Lower lobe of right lung (tissue), 2 donors: ENCODE results near the gene TIPIN. TPM values are rescaled to one million over a fixed set of nuclear protein-coding genes. Genes with fewer than 3 reads are reported as not detected.
"Not testable (repeated sequence)": the region's sequence is repeated elsewhere in the genome, so short reads cannot be mapped to it uniquely, and the experiment has no call there.

ENCODE experiments used
- ATAC-seq, 2 donors: fragments of 200-7000 bp; cut with Tn5 transposase; one replicate each; pipeline ENCODE4 v1.9.1; 2020 to 2022; ENCODE audit warnings: mild to moderate bottlenecking in 2 of 2, moderate library complexity in 2 of 2
- DNase-seq: peaks from one replicate; pipeline ENCODE4 v3.0.0-alpha.2; 2020
- H3K27ac ChIP-seq: fragments of 200-600 bp; one replicate; pipeline ENCODE4 v1.8.0; 2022
- H3K27me3 ChIP-seq: fragments of 200-600 bp; one replicate; pipeline ENCODE4 v1.8.0; 2022; ENCODE audit warnings: low read depth
- H3K36me3 ChIP-seq: fragments of 200-600 bp; one replicate; pipeline ENCODE4 v1.8.0; 2022; ENCODE audit warnings: mild to moderate bottlenecking
- H3K4me1 ChIP-seq: fragments of 200-600 bp; one replicate; pipeline ENCODE4 v1.8.0; 2022
- H3K4me3 ChIP-seq: fragments of 200-600 bp; one replicate; pipeline ENCODE4 v1.8.0; 2022; ENCODE audit warnings: mild to moderate bottlenecking
- H3K9me3 ChIP-seq: fragments of 200-600 bp; one replicate; pipeline ENCODE4 v1.8.0; 2022
- CTCF ChIP-seq: fragments of 200-600 bp; IDR thresholded peaks from one replicate; pipeline ENCODE4 v1.8.0; 2022; ENCODE audit warnings: antibody characterized with exemption, mild to moderate bottlenecking
- intact Hi-C: fragments of 100-400 bp; cut with DNase I; formaldehyde crosslinking; loops from one replicate; pipeline ENCODE4 v1.11.0; 2022
- total RNA-seq: library from RNA; stranded (reverse); fragmentation: NEBNext Ultra II Directional; extraction: Animal tissue kit (Norgen Biotek cat#: 25700); gene quantifications from one replicate; pipeline ENCODE4 v1.2.1, GENCODE V29; 2021
- donor health status: DM: no; HTN: yes; CAD: no; lungs with severe emphysema.

The TIPIN gene
- total RNA-seq, 1 donor from 2014 or later = 6.9 TPM

GRCh38 chr15:66388576-66388975 lies 32.1 kb upstream of the TIPIN start:
- ATAC-seq (no peak), DNase-seq (no peak)
- Histone ChIP-seq H3K36me3 (no peaks in the 10 kb centered on the region), H3K4me1 (peaks cover 48% of the 10 kb centered on the region), H3K9me3 (no peaks in the 10 kb centered on the region), H3K27ac (no peak overlapping the region), H3K4me3 (peak overlapping the region; percentile 82), H3K27me3 (no peaks in the 10 kb centered on the region)
- no peak for TF ChIP-seq CTCF
- intact Hi-C loops = no loop called here

DNA sequence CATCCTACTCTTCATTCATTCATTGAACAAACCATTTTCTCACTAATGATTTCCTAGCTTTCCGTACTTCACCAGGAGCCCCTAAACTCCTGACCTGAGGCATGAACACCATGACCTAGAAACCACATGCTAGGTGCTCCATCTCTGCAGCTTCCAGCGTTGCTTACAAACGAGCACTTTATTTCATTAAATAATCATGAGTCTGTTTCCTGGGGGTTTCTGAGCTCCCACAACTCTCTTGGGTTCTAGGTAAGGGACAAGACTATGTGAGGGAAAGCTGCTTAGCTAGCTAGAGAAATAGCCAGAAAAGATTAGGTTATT lies 31.5 kb upstream of the TIPIN start:
- Histone ChIP-seq H3K27me3 (no peaks in the 10 kb centered on the region), H3K4me1 (peaks cover 47% of the 10 kb centered on the region), H3K4me3 (peak overlapping the region; percentile 82), H3K36me3 (no peaks in the 10 kb centered on the region), H3K27ac (peak overlapping the region; percentile 90), H3K9me3 (no peaks in the 10 kb centered on the region)
- TF ChIP-seq CTCF = no peak
- DNase-seq (no peak), ATAC-seq (no peak)
- intact Hi-C loops = no loop called here

DNA sequence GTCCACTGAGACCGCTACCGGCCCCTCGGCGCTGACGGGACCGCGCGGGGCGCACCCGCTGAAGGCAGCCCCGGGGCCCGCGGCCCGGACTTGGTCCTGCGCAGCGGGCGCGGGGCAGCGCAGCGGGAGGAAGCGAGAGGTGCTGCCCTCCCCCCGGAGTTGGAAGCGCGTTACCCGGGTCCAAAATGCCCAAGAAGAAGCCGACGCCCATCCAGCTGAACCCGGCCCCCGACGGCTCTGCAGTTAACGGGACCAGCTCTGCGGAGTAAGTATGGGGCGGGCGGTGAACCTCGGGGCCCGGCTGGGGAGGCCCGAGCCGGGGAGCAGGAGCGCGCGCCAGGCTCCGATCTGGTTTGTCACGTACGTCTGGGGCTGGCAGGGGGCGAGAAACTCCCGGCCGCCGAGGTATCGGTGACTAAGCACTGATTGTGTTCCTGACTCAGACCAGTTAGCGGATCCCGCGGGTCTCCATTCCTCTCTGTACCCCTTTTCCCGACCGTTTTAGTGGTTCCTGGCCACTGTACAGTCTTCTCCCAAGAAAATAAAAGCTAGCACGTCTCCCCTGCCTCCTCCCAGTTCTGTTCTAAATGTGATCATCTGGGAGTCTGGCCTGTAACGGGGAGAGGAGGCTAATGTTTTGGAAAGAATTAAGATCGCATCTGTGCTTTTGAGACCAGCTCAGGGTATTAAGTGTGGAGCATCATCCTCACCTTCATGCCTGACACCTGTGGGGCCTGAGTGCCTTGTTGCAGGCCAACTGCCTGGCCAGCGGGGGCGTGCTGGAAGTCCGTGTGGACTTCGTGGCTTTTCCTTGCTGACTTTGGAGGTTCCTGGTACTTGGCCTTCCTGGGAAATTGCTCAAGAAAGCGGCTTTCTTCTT lies 30.9 kb upstream of the TIPIN start:
- Histone ChIP-seq H3K27me3 (no peaks in the 10 kb centered on the region), H3K4me1 (peaks cover 41% of the 10 kb centered on the region), H3K36me3 (no peaks in the 10 kb centered on the region), H3K4me3 (peak overlapping the region; percentile 82), H3K9me3 (no peaks in the 10 kb centered on the region), H3K27ac (peak overlapping the region; percentile 90)
- DNase-seq = peak; percentile 78
- peak; percentile 63 to 75 for ATAC-seq
- intact Hi-C loops = no loop called here
- peak; percentile 39 for TF ChIP-seq CTCF

DNA sequence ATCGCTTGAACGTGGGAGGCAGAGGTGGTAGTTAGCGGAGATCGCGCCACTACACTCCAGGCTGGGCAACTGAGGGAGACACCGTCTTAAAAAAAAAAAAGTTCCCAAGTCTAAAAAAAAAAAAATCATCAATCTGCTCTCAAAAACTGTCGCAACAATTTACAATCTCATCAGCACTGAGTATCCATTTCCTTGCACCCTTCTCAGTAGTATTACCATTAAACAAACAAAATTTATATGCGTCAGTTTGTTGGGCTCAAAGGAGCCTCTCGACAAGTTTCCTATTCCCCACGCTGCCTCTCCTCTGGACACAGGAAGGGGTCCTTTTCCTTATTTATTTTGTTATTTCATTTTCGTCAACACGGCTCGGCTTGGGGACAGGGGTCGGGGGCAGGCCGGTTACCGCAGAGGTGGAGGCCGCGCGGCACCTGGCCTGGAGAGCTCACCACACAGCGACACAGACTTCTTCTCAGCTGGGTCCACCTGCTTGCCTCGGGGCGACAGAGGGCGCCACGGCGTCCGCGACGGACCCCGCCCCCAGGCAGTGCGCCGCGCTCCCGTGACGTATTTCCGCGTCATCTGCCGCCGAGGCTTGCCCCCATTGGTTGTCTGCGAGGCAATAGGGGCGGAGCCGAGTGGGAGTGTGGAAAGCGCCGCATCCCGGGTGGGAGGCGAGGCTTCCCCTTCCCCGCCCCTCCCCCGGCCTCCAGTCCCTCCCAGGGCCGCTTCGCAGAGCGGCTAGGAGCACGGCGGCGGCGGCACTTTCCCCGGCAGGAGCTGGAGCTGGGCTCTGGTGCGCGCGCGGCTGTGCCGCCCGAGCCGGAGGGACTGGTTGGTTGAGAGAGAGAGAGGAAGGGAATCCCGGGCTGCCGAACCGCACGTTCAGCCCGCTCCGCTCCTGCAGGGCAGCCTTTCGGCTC lies 30.0 kb upstream of the TIPIN start, which contains the start of gene MAP2K1:
MAP2K1 (plus strand) TSS at position 709 of the 920 bp plus-strand sequence. CDS start 436 bp downstream, outside the sequence.
- peak; percentile 98 for DNase-seq
- peak; percentile 81 for TF ChIP-seq CTCF
- Histone ChIP-seq H3K4me3 (peak within 1 kb of the TSS; percentile 82), H3K27ac (peak within 1 kb of the TSS; percentile 90), H3K4me1 (peaks cover 38% of the 10 kb centered on the region), H3K9me3 (no peaks in the 10 kb centered on the region), H3K36me3 (no peaks in the 10 kb centered on the region), H3K27me3 (no peaks in the 10 kb centered on the region)
- intact Hi-C loops = no loop called here
- ATAC-seq = peak; percentile 98 to 99

GRCh38 chr15:66381376-66381775 lies 24.9 kb upstream of the TIPIN start:
- H3K4me1 ChIP-seq, DNase-seq, intact Hi-C loops, H3K4me3 ChIP-seq, ATAC-seq, H3K27ac ChIP-seq, H3K9me3 ChIP-seq, H3K36me3 ChIP-seq, H3K27me3 ChIP-seq: not testable (repeated sequence)
